Gastrocnemius medialis (tissue), 4 donors: Measurements from ENCODE around the gene SCTR. TPM values are rescaled to one million over a fixed set of nuclear protein-coding genes. Genes with fewer than 3 reads are reported as not detected.

Experiments
- ATAC-seq, 2 donors: fragments of 150-250 bp; one replicate each; pipeline ENCODE4 v1.9.1; 2016
- DNase-seq, 2 donors: peaks; one replicate each; pipeline ENCODE4 v3.0.0-alpha.2; 2019
- H3K27ac ChIP-seq, 4 donors: fragments of 200-600 bp; sonication (generic); 1 replicate in 1 of 4; 2 replicates in 3 of 4; pipeline ENCODE4 v1.5.1; 2016 to 2018; ENCODE audit warnings: mild to moderate bottlenecking in 2 of 4, moderate library complexity in 1 of 4
- H3K27me3 ChIP-seq, 3 donors: fragments of 200-600 bp; sonication (generic) in 2 of 3; 1 replicate in 1 of 3; 2 replicates in 2 of 3; pipeline versions ENCODE4 v1.5.1 to v1.6.0; 2016 to 2019; ENCODE audit warnings: mild to moderate bottlenecking in 1 of 3, moderate library complexity in 1 of 3
- H3K36me3 ChIP-seq, 2 donors: fragments of 200-600 bp; sonication (generic) in 1 of 2; one replicate each; pipeline ENCODE4 v1.5.1; 2017 to 2018
- H3K4me1 ChIP-seq, 2 donors: fragments of 200-600 bp; sonication (generic) in 1 of 2; one replicate each; pipeline ENCODE4 v1.5.1; 2016 to 2017; ENCODE audit warnings: mild to moderate bottlenecking in 2 of 2
- H3K4me3 ChIP-seq, 4 donors: fragments of 200-600 bp; sonication (generic) in 3 of 4; 1 replicate in 1 of 4; 2 replicates in 3 of 4; pipeline ENCODE4 v1.5.1; 2016 to 2019; ENCODE audit warnings: mild to moderate bottlenecking in 2 of 4
- H3K9me3 ChIP-seq, 3 donors: fragments of 200-600 bp; sonication (generic) in 2 of 3; 1 replicate in 1 of 3; 2 replicates in 2 of 3; pipeline ENCODE4 v1.5.1; 2016 to 2019
- CTCF ChIP-seq, 5 experiments: fragments of 450-650 bp in 3 of 5; fragments of 200-600 bp in 2 of 5; sonication (generic) in 2 of 5; IDR thresholded peaks in 4 of 5; conservative IDR thresholded peaks in 1 of 5; 1 replicate in 4 of 5; 2 replicates in 1 of 5; pipeline ENCODE4 v1.5.1; 2016 to 2019; ENCODE audit warnings: antibody characterized with exemption in 5 of 5, mild to moderate bottlenecking in 3 of 5, moderate library complexity in 3 of 5
- POLR2A ChIP-seq, 2 donors: fragments of 450-650 bp; IDR thresholded peaks; one replicate each; pipeline ENCODE4 v1.6.1; 2017; ENCODE audit warnings: antibody characterized with exemption in 2 of 2, mild to moderate bottlenecking in 2 of 2, moderate library complexity in 2 of 2
- in situ Hi-C, 4 donors: fragments of 200-750 bp; cut with MboI; loops; one replicate each; pipeline versions ENCODE4 v1.15.0 to v1.8.0; 2017; ENCODE audit warnings: low sequenced_read_pairs in 4 of 4
- intact Hi-C: fragments of 100-400 bp; cut with DNase I; formaldehyde crosslinking; loops from one replicate; pipeline ENCODE4 v1.15.1; 2023; ENCODE audit warnings: low total_unique reads
- total RNA-seq, 4 donors: library from RNA; depleted of rRNA; stranded (reverse); fragments of >200 nt; gene quantifications; one replicate each; pipeline versions ENCODE4 v1.1.0 to v1.2.3, GENCODE V29; 2016

The SCTR gene
- total RNA-seq, 4 donors from 2014 or later = not detected

- Histone ChIP-seq H3K4me3 (no peak overlapping the region), H3K9me3 (no peaks in the 10 kb centered on the region), H3K36me3 (no peaks in the 10 kb centered on the region), H3K27ac (no peak overlapping the region), H3K27me3 (no peaks in the 10 kb centered on the region), H3K4me1 (peaks cover 7 to 11% of the 10 kb centered on the region in 2 donors)
- intact Hi-C loops (no loop called here), in situ Hi-C loops (loop anchor here in 2 of 4 donors (5.0 kb wide), 1 partner anchor 54 kb away; no protein-coding TSS in a partner anchor)
- TF ChIP-seq POLR2A (IDR thresholded peaks at IDR 0.05) (no peak), CTCF (IDR thresholded peaks at IDR 0.05 in 4 of 5, conservative IDR thresholded peaks at IDR 0.05 in 1 of 5) (no peak)
- ATAC-seq (no peak), DNase-seq (no peak)
Measured at GRCh38 chr2:119466373-119466772, 57.9 kb downstream of the SCTR start.

- Histone ChIP-seq H3K27ac (no peak overlapping the region), H3K9me3 (no peaks in the 10 kb centered on the region), H3K36me3 (no peaks in the 10 kb centered on the region), H3K4me1 (peaks cover 7 to 11% of the 10 kb centered on the region in 2 donors), H3K27me3 (no peaks in the 10 kb centered on the region), H3K4me3 (no peak overlapping the region)
- TF ChIP-seq CTCF (IDR thresholded peaks at IDR 0.05 in 4 of 5, conservative IDR thresholded peaks at IDR 0.05 in 1 of 5) (no peak), POLR2A (IDR thresholded peaks at IDR 0.05) (no peak)
- no peak for ATAC-seq
- in situ Hi-C loops = loop anchor here in 2 of 4 donors (5.0 kb wide), 1 partner anchor 53 kb away; no protein-coding TSS in a partner anchor
- intact Hi-C loops = no loop called here
- DNase-seq = no peak
Measured at GRCh38 chr2:119465687-119466086, 58.6 kb downstream of the SCTR start.

- no peaks in the 10 kb centered on the region for H3K36me3 ChIP-seq
- no peak overlapping the region for H3K27ac ChIP-seq
- H3K4me1 ChIP-seq = peaks cover 7 to 11% of the 10 kb centered on the region in 2 donors
- TF ChIP-seq POLR2A (IDR thresholded peaks at IDR 0.05) = no peak
- no peak for TF ChIP-seq CTCF (IDR thresholded peaks at IDR 0.05 in 4 of 5, conservative IDR thresholded peaks at IDR 0.05 in 1 of 5)
- no peaks in the 10 kb centered on the region for H3K9me3 ChIP-seq
- no peak overlapping the region for H3K4me3 ChIP-seq
- peak in 1 of 2 donors; percentile 55 for ATAC-seq
- in situ Hi-C loops (loop anchor here in 2 of 4 donors (5.0 kb wide), 1 partner anchor 53 kb away; no protein-coding TSS in a partner anchor), intact Hi-C loops (no loop called here)
- no peaks in the 10 kb centered on the region for H3K27me3 ChIP-seq
- peak in 1 of 2 donors; percentile 44 for DNase-seq
Measured at GRCh38 chr2:119464981-119465380, 59.3 kb downstream of the SCTR start.

- Histone ChIP-seq H3K36me3 (no peaks in the 10 kb centered on the region), H3K4me3 (no peak overlapping the region), H3K27me3 (no peaks in the 10 kb centered on the region), H3K9me3 (no peaks in the 10 kb centered on the region), H3K27ac (no peak overlapping the region), H3K4me1 (peaks cover 7 to 11% of the 10 kb centered on the region in 2 donors)
- TF ChIP-seq POLR2A (IDR thresholded peaks at IDR 0.05) (no peak), CTCF (IDR thresholded peaks at IDR 0.05 in 4 of 5, conservative IDR thresholded peaks at IDR 0.05 in 1 of 5) (no peak)
- intact Hi-C loops (no loop called here), in situ Hi-C loops (no loop called here)
- ATAC-seq (peak; percentile 45 to 76), DNase-seq (peak in 1 of 2 donors; percentile 48)
Measured at GRCh38 chr2:119463990-119464389, 60.3 kb downstream of the SCTR start.

- peaks cover 3 to 7% of the 10 kb centered on the region in 2 donors for H3K4me1 ChIP-seq
- no peaks in the 10 kb centered on the region for H3K9me3 ChIP-seq
- ATAC-seq = no peak
- in situ Hi-C loops = no loop called here
- H3K27me3 ChIP-seq = no peaks in the 10 kb centered on the region
- H3K4me3 ChIP-seq = no peak overlapping the region
- intact Hi-C loops = no loop called here
- no peak for DNase-seq
- no peak for TF ChIP-seq CTCF (IDR thresholded peaks at IDR 0.05 in 4 of 5, conservative IDR thresholded peaks at IDR 0.05 in 1 of 5)
- no peak for TF ChIP-seq POLR2A (IDR thresholded peaks at IDR 0.05)
- H3K36me3 ChIP-seq = no peaks in the 10 kb centered on the region
- H3K27ac ChIP-seq = no peak overlapping the region
Measured at GRCh38 chr2:119463136-119463535, 61.1 kb downstream of the SCTR start.
